ENCODE results near the gene IPO4. TPM values are rescaled to one million over a fixed set of nuclear protein-coding genes. Genes with fewer than 3 reads are reported as not detected.

IPO4 gene
- total and polyA plus RNA-seq, 7 donors = 3.0 to 37.1 (median 12.8) TPM

GRCh38 chr14:24172261-24172860 is 16.3 kb downstream of the IPO4 start:
- Histone ChIP-seq H3K27ac (peak overlapping the region; percentile 32 to 70 (median 66)), H3K27me3 (no peaks in the 10 kb centered on the region), H3K9me3 (no peaks in the 10 kb centered on the region), H3K4me3 (peak overlapping the region; percentile 31 to 56 (median 48)), H3K36me3 (peaks cover 0 to 14% (median 6%) of the 10 kb centered on the region in 4 donors), H3K4me1 (peaks cover 0 to 20% (median 16%) of the 10 kb centered on the region in 4 donors)
- no peak for DNase-seq
- TF ChIP-seq EP300 (IDR thresholded peaks at IDR 0.05) (no peak), POLR2AphosphoS5 (IDR thresholded peaks at IDR 0.05) (no peak), POLR2A (IDR thresholded peaks at IDR 0.05) (no peak)
- TF ChIP-seq, protein P1, sequence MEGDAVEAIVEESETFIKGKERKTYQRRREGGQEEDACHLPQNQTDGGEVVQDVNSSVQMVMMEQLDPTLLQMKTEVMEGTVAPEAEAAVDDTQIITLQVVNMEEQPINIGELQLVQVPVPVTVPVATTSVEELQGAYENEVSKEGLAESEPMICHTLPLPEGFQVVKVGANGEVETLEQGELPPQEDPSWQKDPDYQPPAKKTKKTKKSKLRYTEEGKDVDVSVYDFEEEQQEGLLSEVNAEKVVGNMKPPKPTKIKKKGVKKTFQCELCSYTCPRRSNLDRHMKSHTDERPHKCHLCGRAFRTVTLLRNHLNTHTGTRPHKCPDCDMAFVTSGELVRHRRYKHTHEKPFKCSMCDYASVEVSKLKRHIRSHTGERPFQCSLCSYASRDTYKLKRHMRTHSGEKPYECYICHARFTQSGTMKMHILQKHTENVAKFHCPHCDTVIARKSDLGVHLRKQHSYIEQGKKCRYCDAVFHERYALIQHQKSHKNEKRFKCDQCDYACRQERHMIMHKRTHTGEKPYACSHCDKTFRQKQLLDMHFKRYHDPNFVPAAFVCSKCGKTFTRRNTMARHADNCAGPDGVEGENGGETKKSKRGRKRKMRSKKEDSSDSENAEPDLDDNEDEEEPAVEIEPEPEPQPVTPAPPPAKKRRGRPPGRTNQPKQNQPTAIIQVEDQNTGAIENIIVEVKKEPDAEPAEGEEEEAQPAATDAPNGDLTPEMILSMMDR (IDR thresholded peaks at IDR 0.05) = no peak
- 39 to 83% methylated on average over 30 of the region's 30 CpGs for whole genome bisulfite sequencing, 2 donors
- intact Hi-C loops (cut with DNase I) = no loop called here

- peak within 1 kb of the TSS; percentile 31 to 56 (median 48) for H3K4me3 ChIP-seq
- H3K4me1 ChIP-seq = peaks cover 0 to 20% (median 16%) of the 10 kb centered on the region in 4 donors
- H3K27ac ChIP-seq = peak within 1 kb of the TSS; percentile 32 to 70 (median 66)
- DNase-seq = peak; percentile 95
- H3K27me3 ChIP-seq = no peaks in the 10 kb centered on the region
- 19 to 74% methylated on average over 63 of the region's 63 CpGs for WGBS, 2 donors
- TF ChIP-seq POLR2A (IDR thresholded peaks at IDR 0.05) = no peak
- TF ChIP-seq POLR2AphosphoS5 (IDR thresholded peaks at IDR 0.05) = peak in 3 of 4 donors; percentile 4 to 66 (median 55)
- H3K36me3 ChIP-seq = peaks cover 3 to 18% (median 7%) of the 10 kb centered on the region in 4 donors
- intact Hi-C loops (cut with DNase I) = no loop called here
- H3K9me3 ChIP-seq = no peaks in the 10 kb centered on the region
Observed at GRCh38 chr14:24171422-24172260, 17.0 kb downstream of the IPO4 start, which contains the start of gene REC8. Gene REC8 (plus strand): TSS chr14:24172080. CDS start chr14:24172553, 473 bp downstream.

DNA sequence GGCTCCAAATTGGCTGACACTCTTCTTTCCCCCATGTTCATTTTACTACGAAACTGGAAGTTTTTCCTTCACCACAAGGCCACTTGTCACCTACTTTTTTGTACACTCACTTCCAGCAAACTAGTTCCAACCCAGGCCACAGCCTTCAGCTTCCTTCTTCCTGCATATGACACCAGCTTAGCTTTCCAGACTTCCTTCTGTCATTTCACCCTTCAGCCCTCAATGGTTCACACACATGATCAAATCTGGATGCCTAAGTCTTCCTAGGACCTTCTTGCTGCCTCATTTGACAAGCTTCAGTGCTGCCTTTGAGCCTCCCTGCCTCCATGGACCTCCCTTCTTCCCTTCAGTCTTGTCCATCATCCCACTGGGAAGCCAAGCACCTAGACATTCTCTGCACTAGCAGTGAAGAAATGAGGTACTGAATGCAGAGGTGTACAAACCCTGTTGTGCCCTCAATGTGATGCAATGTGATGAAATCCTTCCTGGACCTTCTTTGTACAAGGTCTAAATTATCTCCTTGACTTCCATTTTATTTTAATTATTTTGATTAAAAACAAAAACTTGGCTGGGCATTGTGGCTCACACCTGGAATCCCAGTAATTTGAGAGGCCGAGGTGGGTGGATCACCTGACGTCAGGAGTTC is 21.0 kb downstream of the IPO4 start:
- intact Hi-C loops (cut with DNase I) = no loop called here
- H3K36me3 ChIP-seq = peaks cover 18 to 57% (median 41%) of the 10 kb centered on the region in 4 donors

GRCh38 chr14:24165785-24166184 is 22.8 kb downstream of the IPO4 start:
- H3K27me3 ChIP-seq = no peaks in the 10 kb centered on the region
- peaks cover 0 to 35% (median 24%) of the 10 kb centered on the region in 4 donors for H3K4me1 ChIP-seq
- WGBS, 2 donors = 94 to 98% methylated on average over 5 of the region's 5 CpGs
- intact Hi-C loops (cut with DNase I) = no loop called here
- DNase-seq = no peak
- no peak overlapping the region for H3K4me3 ChIP-seq
- TF ChIP-seq POLR2A (IDR thresholded peaks at IDR 0.05) = no peak
- no peak for TF ChIP-seq POLR2AphosphoS5 (IDR thresholded peaks at IDR 0.05)
- no peak for TF ChIP-seq EP300 (IDR thresholded peaks at IDR 0.05)
- TF ChIP-seq, protein P1 (IDR thresholded peaks at IDR 0.05) = no peak
- H3K27ac ChIP-seq = no peak overlapping the region
- no peaks in the 10 kb centered on the region for H3K9me3 ChIP-seq
- peaks cover 18 to 57% (median 41%) of the 10 kb centered on the region in 4 donors for H3K36me3 ChIP-seq

More for the DNA sequence above, 21.0 kb downstream of the IPO4 start:
- no peak for DNase-seq
- Histone ChIP-seq H3K4me1 (peaks cover 0 to 38% (median 24%) of the 10 kb centered on the region in 4 donors), H3K4me3 (no peak overlapping the region), H3K27ac (no peak overlapping the region), H3K9me3 (no peaks in the 10 kb centered on the region), H3K27me3 (no peaks in the 10 kb centered on the region)
- TF ChIP-seq, protein P1 (IDR thresholded peaks at IDR 0.05) = no peak
- TF ChIP-seq POLR2A (IDR thresholded peaks at IDR 0.05) (no peak), EP300 (IDR thresholded peaks at IDR 0.05) (no peak), POLR2AphosphoS5 (IDR thresholded peaks at IDR 0.05) (no peak)
- WGBS, 2 donors = 88 to 91% methylated on average over 3 of the region's 3 CpGs
